ENCODE data around the gene NKAIN2.

NKAIN2 gene

GRCh38 chr6:124870611-124871459 lies 1067.2 kb downstream of the NKAIN2 start:
- DNase-seq: no peak

- no peak for DNase-seq
Measured at GRCh38 chr6:124872361-124873065, 1068.8 kb downstream of the NKAIN2 start.

GRCh38 chr6:124873066-124873410 lies 1069.4 kb downstream of the NKAIN2 start:
- DNase-seq: no peak

All from CD4-positive, alpha-beta T cell treated with Interleukin-6 for 4 hours (primary cell).